Sigmoid colon (tissue), 7 donors: ENCODE results near the gene C1orf52. TPM values are rescaled to one million over a fixed set of nuclear protein-coding genes. Genes with fewer than 3 reads are reported as not detected.

Source experiments
- DNase-seq: peaks from one replicate; pipeline ENCODE4 v3.0.0-alpha.2; 2019
- H3K27ac ChIP-seq, 4 donors: fragments of 200-600 bp; sonication (generic); one replicate each; pipeline ENCODE4 v1.5.1; 2016 to 2019; ENCODE audit warnings: mild to moderate bottlenecking in 1 of 4
- H3K27me3 ChIP-seq, 3 donors: fragments of 200-600 bp; sonication (generic); one replicate each; pipeline ENCODE4 v1.5.1; 2019; ENCODE audit warnings: mild to moderate bottlenecking in 1 of 3
- H3K36me3 ChIP-seq, 4 donors: fragments of 200-600 bp; sonication (generic); one replicate each; pipeline ENCODE4 v1.5.1; 2016 to 2019
- H3K4me1 ChIP-seq, 4 donors: fragments of 200-600 bp; sonication (generic); one replicate each; pipeline ENCODE4 v1.5.1; 2017 to 2019
- H3K4me3 ChIP-seq, 4 donors: fragments of 200-600 bp; sonication (generic); one replicate each; pipeline ENCODE4 v1.5.1; 2017 to 2019; ENCODE audit warnings: mild to moderate bottlenecking in 2 of 4, moderate library complexity in 1 of 4
- H3K9me3 ChIP-seq, 4 donors: fragments of 200-600 bp in 3 of 4; sonication (generic) in 3 of 4; one replicate each; pipeline versions ENCODE4 v1.5.1 to v1.6.1; 2013 to 2019
- CTCF ChIP-seq, 4 experiments: fragments of 450-650 bp in 3 of 4; fragments of 200-600 bp in 1 of 4; IDR thresholded peaks; one replicate each; pipeline ENCODE4 v1.5.1; 2016 to 2019; ENCODE audit warnings: antibody characterized with exemption in 4 of 4, mild to moderate bottlenecking in 3 of 4, moderate library complexity in 2 of 4
- EP300 ChIP-seq, 4 donors: sonication (generic); formaldehyde crosslinking; IDR thresholded peaks; one replicate each; pipeline ENCODE4 v1.6.1; 2017; ENCODE audit warnings: antibody characterized with exemption in 4 of 4
- POLR2A ChIP-seq, 2 donors: fragments of 450-650 bp; IDR thresholded peaks; one replicate each; pipeline ENCODE4 v1.6.1; 2016; ENCODE audit warnings: antibody characterized with exemption in 2 of 2, mild to moderate bottlenecking in 2 of 2, moderate library complexity in 2 of 2
- POLR2AphosphoS5 ChIP-seq, 4 donors: sonication (generic); formaldehyde crosslinking; IDR thresholded peaks; one replicate each; pipeline ENCODE4 v1.6.1; 2017; ENCODE audit warnings: antibody characterized with exemption in 4 of 4
- WGBS, 2 donors: extraction: QIAGEN DNeasy Blood & Tissue Kit; methylation state at CpG; one replicate each; pipeline ENCODE4 v1.1.7; 2013; 5-methylcytosine and 5-hydroxymethylcytosine counted together
- intact Hi-C: fragments of 100-400 bp; cut with DNase I; formaldehyde crosslinking; loops from one replicate; pipeline ENCODE4 v1.15.1; 2023
- polyA plus RNA-seq, 3 donors: library from polyadenylated mRNA; stranded (reverse); fragments of 200-250 nt; gene quantifications; one replicate each; pipeline ENCODE4 v1.2.3, GENCODE V29; 2013
- total RNA-seq, 4 donors: library from RNA; depleted of rRNA; stranded (reverse); fragments of >200 nt; gene quantifications; one replicate each; pipeline ENCODE4 v1.1.0, GENCODE V29; 2016
- donor health status: healthy with polysubstance abuse.
- donor health status: Bipolar disorder and iron deficiency.
- donor health status: healthy.

Gene C1orf52
- total and polyA plus RNA-seq, 7 donors = 8.9 to 31.1 (median 18.5) TPM

GRCh38 chr1:85216697-85217096 lies 42.8 kb downstream of the C1orf52 start:
- Histone ChIP-seq H3K27ac (no peak overlapping the region), H3K4me1 (peaks cover 0 to 38% (median 31%) of the 10 kb centered on the region in 4 donors), H3K9me3 (no peaks in the 10 kb centered on the region), H3K4me3 (no peak overlapping the region), H3K27me3 (no peaks in the 10 kb centered on the region), H3K36me3 (no peaks in the 10 kb centered on the region)
- no peak for DNase-seq
- TF ChIP-seq EP300 (IDR thresholded peaks at IDR 0.05) (no peak), CTCF (IDR thresholded peaks at IDR 0.05) (no peak)
- intact Hi-C loops = no loop called here

GRCh38 chr1:85214654-85215053 lies 44.8 kb downstream of the C1orf52 start:
- peak overlapping the region in 1 of 4 donors; percentile 8 for H3K4me3 ChIP-seq
- 81 to 85% methylated on average over 5 of the region's 5 CpGs for WGBS, 2 donors

GRCh38 chr1:85208488-85208887 lies 51.0 kb downstream of the C1orf52 start:
- H3K4me1 ChIP-seq = peaks cover 0 to 30% (median 5%) of the 10 kb centered on the region in 4 donors
- no peak for TF ChIP-seq POLR2AphosphoS5 (IDR thresholded peaks at IDR 0.05)
- no peak for TF ChIP-seq CTCF (IDR thresholded peaks at IDR 0.05)
- TF ChIP-seq EP300 (IDR thresholded peaks at IDR 0.05) = no peak
- no peak for TF ChIP-seq POLR2A (IDR thresholded peaks at IDR 0.05)
- intact Hi-C loops = no loop called here
- H3K27ac ChIP-seq = no peak overlapping the region
- H3K36me3 ChIP-seq = no peaks in the 10 kb centered on the region
- no peak overlapping the region for H3K4me3 ChIP-seq
- no peak for DNase-seq
- WGBS, 2 donors = 79 to 83% methylated on average over 2 of the region's 2 CpGs
- H3K27me3 ChIP-seq = no peaks in the 10 kb centered on the region
- H3K9me3 ChIP-seq = no peaks in the 10 kb centered on the region

More at GRCh38 chr1:85214654-85215053, 44.8 kb downstream of the C1orf52 start:
- Histone ChIP-seq H3K27ac (peak overlapping the region; percentile 22 to 72 (median 68)), H3K9me3 (no peaks in the 10 kb centered on the region), H3K36me3 (no peaks in the 10 kb centered on the region), H3K27me3 (no peaks in the 10 kb centered on the region), H3K4me1 (peaks cover 0 to 18% (median 12%) of the 10 kb centered on the region in 4 donors)
- intact Hi-C loops = no loop called here
- DNase-seq = no peak
- TF ChIP-seq POLR2AphosphoS5 (IDR thresholded peaks at IDR 0.05) (no peak), EP300 (IDR thresholded peaks at IDR 0.05) (no peak), CTCF (IDR thresholded peaks at IDR 0.05) (no peak), POLR2A (IDR thresholded peaks at IDR 0.05) (no peak)

- Histone ChIP-seq H3K9me3 (no peaks in the 10 kb centered on the region), H3K4me3 (no peak overlapping the region), H3K27me3 (no peaks in the 10 kb centered on the region), H3K36me3 (no peaks in the 10 kb centered on the region), H3K27ac (peak overlapping the region in 3 of 4 donors; percentile 99), H3K4me1 (peaks cover 0 to 42% (median 12%) of the 10 kb centered on the region in 4 donors)
- intact Hi-C loops = loop anchor here (5.0 kb wide), 3 partner anchors 39 to 706 kb away; partner anchors contain the start of gene C1orf52
- TF ChIP-seq EP300 (IDR thresholded peaks at IDR 0.05) (no peak), POLR2AphosphoS5 (IDR thresholded peaks at IDR 0.05) (no peak), CTCF (IDR thresholded peaks at IDR 0.05) (no peak), POLR2A (IDR thresholded peaks at IDR 0.05) (no peak)
- 86 to 87% methylated on average over 2 of the region's 2 CpGs for WGBS, 2 donors
- no peak for DNase-seq
These were observed 55.8 kb downstream of the C1orf52 start for GRCh38 chr1:85203573-85204171.

- peaks cover 0 to 42% (median 12%) of the 10 kb centered on the region in 4 donors for H3K4me1 ChIP-seq
- WGBS, 2 donors = 65 to 86% methylated on average over 2 of the region's 2 CpGs
- no peak for DNase-seq
- peak overlapping the region; percentile 93 to 99 (median 99) for H3K27ac ChIP-seq
- H3K9me3 ChIP-seq = no peaks in the 10 kb centered on the region
- no peaks in the 10 kb centered on the region for H3K36me3 ChIP-seq
- H3K27me3 ChIP-seq = no peaks in the 10 kb centered on the region
- no peak for TF ChIP-seq POLR2A (IDR thresholded peaks at IDR 0.05)
- no peak for TF ChIP-seq CTCF (IDR thresholded peaks at IDR 0.05)
- TF ChIP-seq EP300 (IDR thresholded peaks at IDR 0.05) = no peak
- TF ChIP-seq POLR2AphosphoS5 (IDR thresholded peaks at IDR 0.05) = no peak
- peak overlapping the region in 3 of 4 donors; percentile 81 to 98 (median 95) for H3K4me3 ChIP-seq
- intact Hi-C loops = loop anchor here (5.0 kb wide), 3 partner anchors 39 to 706 kb away; partner anchors contain the start of gene C1orf52
These were observed 56.6 kb downstream of the C1orf52 start for GRCh38 chr1:85202864-85203255.
